Caco-2 (cell line): ENCODE results near the gene SMYD2. TPM values are rescaled to one million over a fixed set of nuclear protein-coding genes. Genes with fewer than 3 reads are reported as not detected.

Source experiments
- BruUV-seq: library from RNA; stranded (reverse); fragments of 400-500 nt; replicated peaks from 2 replicates; lab custom pipeline; 2021; lab: Mats Ljungman, UMichigan
- CTCF ChIA-PET: fragments of 300-600 bp; sonication (Branson Sonifier 250); formaldehyde crosslinking; loops from one replicate; lab custom pipeline; 2022; ENCODE audit warnings: antibody characterized with exemption; lab: Charles Lee
- POLR2A ChIA-PET: fragments of 300-600 bp; sonication (Branson Sonifier 250); formaldehyde crosslinking; loops from one replicate; lab custom pipeline; 2022; ENCODE audit warnings: antibody characterized with exemption; lab: Charles Lee
- DNase-seq, 2 experiments: peaks; one replicate each; pipeline versions ENCODE4 v3.0.0 to v3.0.0-alpha.2; 2020 to 2022
- H3K27me3 ChIP-seq: replicated peaks from 2 replicates; pipeline ENCODE4 v1.6.0; 2011; ENCODE audit warnings: low read length; ENCODE audit not compliant: control insufficient read depth, insufficient read depth
- H3K36me3 ChIP-seq: 2 replicates; pipeline ENCODE4 v1.5.1; 2011; ENCODE audit warnings: low read length; ENCODE audit not compliant: control insufficient read depth, insufficient read depth
- H3K4me1 ChIP-seq: fragments of 250-450 bp; sonication (Bioruptor Pico); 2 replicates; pipeline ENCODE4 v1.5.1; 2020; ENCODE audit warnings: mild to moderate bottlenecking
- H3K4me3 ChIP-seq: 2 replicates; pipeline ENCODE4 v1.5.1; 2011; ENCODE audit warnings: low read depth, mild to moderate bottlenecking, control low read depth, low read length
- H3K9me3 ChIP-seq: fragments of 250-450 bp; sonication (Bioruptor Pico); 2 replicates; pipeline ENCODE4 v1.5.1; 2020; ENCODE audit warnings: mild to moderate bottlenecking, moderate library complexity
- H3K27ac Mint-ChIP-seq: one replicate; pipeline ENCODE4 v1.8.0; 2022; ENCODE audit warnings: mixed read lengths; ENCODE audit not compliant: unreplicated experiment
- H3K27me3 Mint-ChIP-seq: one replicate; pipeline ENCODE4 v1.8.0; 2022; ENCODE audit warnings: mixed read lengths; ENCODE audit not compliant: insufficient read depth, unreplicated experiment
- H3K36me3 Mint-ChIP-seq: one replicate; pipeline ENCODE4 v1.8.0; 2022; ENCODE audit warnings: mild to moderate bottlenecking, mixed read lengths; ENCODE audit not compliant: insufficient read depth, unreplicated experiment
- H3K4me1 Mint-ChIP-seq: one replicate; pipeline ENCODE4 v1.8.0; 2022; ENCODE audit warnings: low read depth, mixed read lengths; ENCODE audit not compliant: unreplicated experiment
- H3K4me3 Mint-ChIP-seq: one replicate; pipeline ENCODE4 v1.8.0; 2022; ENCODE audit warnings: mild to moderate bottlenecking, moderate library complexity, mixed read lengths; ENCODE audit not compliant: unreplicated experiment
- H3K9me3 Mint-ChIP-seq: one replicate; pipeline ENCODE4 v1.8.0; 2022; ENCODE audit warnings: mixed read lengths; ENCODE audit not compliant: unreplicated experiment
- intact Hi-C: fragments of 100-400 bp; cut with micrococcal nuclease; formaldehyde crosslinking; loops from one replicate; pipeline ENCODE4 v1.10.0; 2022; ENCODE audit not compliant: unreplicated experiment
- total RNA-seq: library from RNA; stranded (reverse); gene quantifications from 2 replicates; pipeline ENCODE4 v1.2.3, GENCODE V29; 2022
- TF ChIP-seq, protein P1 (sequence below), 2 experiments: fragments of 200-600 bp in 1 of 2; IDR thresholded peaks; 1 replicate in 1 of 2; 2 replicates in 1 of 2; pipeline versions ENCODE4 v1.5.1 to v1.8.0; 2011 to 2022; ENCODE audit warnings: antibody characterized with exemption in 1 of 2, control low read depth in 1 of 2, inconsistent platforms in 1 of 2, low read depth in 1 of 2, low read length in 1 of 2, mild to moderate bottlenecking in 1 of 2, moderate library complexity in 1 of 2; ENCODE audit not compliant: insufficient read depth in 1 of 2, severe bottlenecking in 1 of 2, unreplicated experiment in 1 of 2

Gene SMYD2
- total RNA-seq, 1 experiment from 2014 or later: 182 TPM

DNA sequence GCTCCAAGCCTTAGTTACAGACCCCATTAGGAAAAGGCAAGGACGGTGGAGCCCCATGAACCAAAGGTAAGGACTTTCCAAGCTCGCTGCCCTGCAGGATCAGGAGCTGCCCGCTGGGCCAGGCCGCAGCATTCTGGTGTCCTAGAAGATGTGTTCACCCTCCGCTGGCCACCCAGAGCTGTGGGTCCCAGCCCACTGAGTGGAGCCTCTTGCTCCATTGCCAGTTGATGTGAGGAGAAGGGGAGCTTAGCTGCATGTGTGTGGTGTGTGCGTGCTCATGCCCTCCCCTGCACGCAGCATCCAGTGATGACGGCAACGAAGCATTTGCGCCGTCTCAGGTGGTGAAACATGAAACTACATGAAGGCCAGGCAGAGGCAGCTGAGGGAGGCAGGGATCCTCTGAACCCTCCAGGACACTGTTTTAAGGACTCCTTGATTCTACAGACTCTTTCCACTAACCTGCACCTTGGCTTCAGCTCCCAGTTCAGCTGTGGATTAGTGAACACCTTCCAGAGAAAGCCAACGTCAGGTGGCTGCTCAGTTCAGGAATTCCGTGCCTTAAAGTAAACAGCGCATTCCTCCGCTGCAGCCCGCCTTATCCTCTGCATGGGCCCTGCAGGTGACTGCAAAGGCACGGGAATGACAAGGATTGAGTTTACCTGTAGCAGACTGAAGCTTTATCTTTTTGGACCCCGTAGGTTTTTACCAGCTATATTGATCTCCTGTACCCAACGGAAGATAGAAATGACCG lies 48.7 kb downstream of the SMYD2 start:
- POLR2A ChIA-PET: interaction anchor here (0.6 to 0.8 kb wide), 2 partner anchors 20 to 668 kb away, joined by 3 to 16 read pairs; no protein-coding TSS in a partner anchor
- Mint-ChIP-seq H3K9me3 (no peaks in the 10 kb centered on the region), H3K4me3 (peak overlapping the region; percentile 56), H3K27me3 (no peaks in the 10 kb centered on the region), H3K4me1 (peaks cover 55% of the 10 kb centered on the region), H3K27ac (peak overlapping the region; percentile 63), H3K36me3 (peaks cover 98% of the 10 kb centered on the region)
- Histone ChIP-seq H3K36me3 (peaks cover 6% of the 10 kb centered on the region), H3K4me3 (no peak overlapping the region), H3K9me3 (no peaks in the 10 kb centered on the region), H3K4me1 (peaks cover 32% of the 10 kb centered on the region), H3K27me3 (no peaks in the 10 kb centered on the region)
- DNase-seq: peak; percentile 63 to 68
- TF ChIP-seq, protein P1, sequence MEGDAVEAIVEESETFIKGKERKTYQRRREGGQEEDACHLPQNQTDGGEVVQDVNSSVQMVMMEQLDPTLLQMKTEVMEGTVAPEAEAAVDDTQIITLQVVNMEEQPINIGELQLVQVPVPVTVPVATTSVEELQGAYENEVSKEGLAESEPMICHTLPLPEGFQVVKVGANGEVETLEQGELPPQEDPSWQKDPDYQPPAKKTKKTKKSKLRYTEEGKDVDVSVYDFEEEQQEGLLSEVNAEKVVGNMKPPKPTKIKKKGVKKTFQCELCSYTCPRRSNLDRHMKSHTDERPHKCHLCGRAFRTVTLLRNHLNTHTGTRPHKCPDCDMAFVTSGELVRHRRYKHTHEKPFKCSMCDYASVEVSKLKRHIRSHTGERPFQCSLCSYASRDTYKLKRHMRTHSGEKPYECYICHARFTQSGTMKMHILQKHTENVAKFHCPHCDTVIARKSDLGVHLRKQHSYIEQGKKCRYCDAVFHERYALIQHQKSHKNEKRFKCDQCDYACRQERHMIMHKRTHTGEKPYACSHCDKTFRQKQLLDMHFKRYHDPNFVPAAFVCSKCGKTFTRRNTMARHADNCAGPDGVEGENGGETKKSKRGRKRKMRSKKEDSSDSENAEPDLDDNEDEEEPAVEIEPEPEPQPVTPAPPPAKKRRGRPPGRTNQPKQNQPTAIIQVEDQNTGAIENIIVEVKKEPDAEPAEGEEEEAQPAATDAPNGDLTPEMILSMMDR (IDR thresholded peaks at IDR 0.05; ENCODE audit: insufficient read depth in 1 of 2, low read depth in 1 of 2, low read length in 1 of 2, severe bottlenecking in 1 of 2, unreplicated experiment in 1 of 2): peak in 1 of 2 experiments; percentile 0
- BruUV-seq: TSS peak; percentile 43
- intact Hi-C loops: loop anchor here (1.0 to 10.0 kb wide), 4 partner anchors 59 to 1205 kb away; partner anchors contain the start of gene CENPF
- CTCF ChIA-PET: interaction anchor here (0.7 to 4.3 kb wide), 19 partner anchors 10 to 298 kb away, joined by 3 to 99 read pairs (median 4); partner anchors contain the start of gene SMYD2

DNA sequence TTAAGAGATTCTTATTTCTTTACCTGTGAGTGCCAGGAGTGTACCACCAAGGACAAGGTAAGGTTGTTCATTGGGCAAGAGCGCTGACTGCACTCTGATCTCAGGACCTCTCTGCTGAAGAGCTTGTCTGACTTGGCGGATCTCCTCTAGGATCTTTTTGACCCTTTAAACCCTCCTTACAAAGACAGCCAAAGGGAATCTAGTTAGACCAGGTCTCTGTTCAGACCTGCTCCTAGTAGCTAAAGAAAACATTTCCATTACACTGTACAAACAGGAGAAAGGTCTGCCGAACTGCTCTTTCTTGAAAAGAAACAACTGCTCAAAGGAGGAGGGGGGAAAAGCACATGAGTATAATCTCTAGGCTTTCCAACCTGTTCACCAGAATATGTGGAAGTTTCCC lies 49.3 kb downstream of the SMYD2 start:
- Mint-ChIP-seq H3K27me3 (no peaks in the 10 kb centered on the region), H3K9me3 (no peaks in the 10 kb centered on the region), H3K4me3 (peak overlapping the region; percentile 56), H3K36me3 (peaks cover 98% of the 10 kb centered on the region), H3K27ac (peak overlapping the region; percentile 63), H3K4me1 (peaks cover 54% of the 10 kb centered on the region)
- no peaks in the 10 kb centered on the region for H3K9me3 ChIP-seq
- no TSS peak for BruUV-seq
- TF ChIP-seq, protein P1 (IDR thresholded peaks at IDR 0.05; ENCODE audit: insufficient read depth in 1 of 2, low read depth in 1 of 2, low read length in 1 of 2, severe bottlenecking in 1 of 2, unreplicated experiment in 1 of 2): no peak
- CTCF ChIA-PET: interaction anchor here (0.7 to 4.3 kb wide), 17 partner anchors 9 to 254 kb away, joined by 3 to 99 read pairs (median 5); partner anchors contain the start of gene SMYD2
- peak in 1 of 2 experiments; percentile 61 for DNase-seq
- H3K36me3 ChIP-seq: peaks cover 6% of the 10 kb centered on the region
- POLR2A ChIA-PET: interaction anchor here (0.6 kb wide), 1 partner anchor 668 kb away, joined by 16 read pairs; no protein-coding TSS in a partner anchor
- H3K27me3 ChIP-seq: no peaks in the 10 kb centered on the region
- peaks cover 32% of the 10 kb centered on the region for H3K4me1 ChIP-seq
- intact Hi-C loops: loop anchor here (1.0 to 5.0 kb wide), 2 partner anchors 177 to 272 kb away; partner anchors contain the start of gene CENPF
- no peak overlapping the region for H3K4me3 ChIP-seq

DNA sequence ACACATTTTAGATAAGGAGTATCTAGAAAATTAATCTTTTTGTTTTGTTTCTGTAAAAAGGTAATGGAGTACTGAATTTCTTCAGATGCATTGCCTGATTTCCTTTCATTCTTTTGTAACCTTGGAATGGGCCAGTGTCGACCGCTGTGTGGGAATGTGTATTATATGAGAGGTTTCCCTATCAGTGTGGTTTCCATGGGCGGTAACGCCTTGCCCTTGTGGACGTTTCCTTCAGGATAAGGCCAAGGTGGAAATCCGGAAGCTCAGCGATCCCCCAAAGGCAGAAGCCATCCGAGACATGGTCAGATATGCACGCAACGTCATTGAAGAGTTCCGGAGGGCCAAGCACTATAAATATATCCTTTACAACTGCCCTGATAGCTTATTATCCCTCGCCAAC lies 49.8 kb downstream of the SMYD2 start:
- BruUV-seq: no TSS peak
- Histone ChIP-seq H3K36me3 (peaks cover 6% of the 10 kb centered on the region), H3K4me3 (no peak overlapping the region), H3K27me3 (no peaks in the 10 kb centered on the region), H3K9me3 (no peaks in the 10 kb centered on the region), H3K4me1 (peaks cover 32% of the 10 kb centered on the region)
- no peaks in the 10 kb centered on the region for H3K27me3 Mint-ChIP-seq
- H3K27ac Mint-ChIP-seq: peak overlapping the region; percentile 63
- peaks cover 98% of the 10 kb centered on the region for H3K36me3 Mint-ChIP-seq
- no peak for DNase-seq
- intact Hi-C loops: loop anchor here (1.0 to 5.0 kb wide), 2 partner anchors 177 to 272 kb away; partner anchors contain the start of gene CENPF
- TF ChIP-seq, protein P1 (IDR thresholded peaks at IDR 0.05; ENCODE audit: insufficient read depth in 1 of 2, low read depth in 1 of 2, low read length in 1 of 2, severe bottlenecking in 1 of 2, unreplicated experiment in 1 of 2): no peak
- peaks cover 49% of the 10 kb centered on the region for H3K4me1 Mint-ChIP-seq
- H3K4me3 Mint-ChIP-seq: peak overlapping the region; percentile 56
- POLR2A ChIA-PET: no interaction called here
- CTCF ChIA-PET: interaction anchor here (0.9 to 4.3 kb wide), 11 partner anchors 9 to 254 kb away, joined by 3 to 99 read pairs (median 11); partner anchors contain the start of gene SMYD2
- no peaks in the 10 kb centered on the region for H3K9me3 Mint-ChIP-seq
